ENCODE results near the gene CALHM5.

The CALHM5 gene

DNA sequence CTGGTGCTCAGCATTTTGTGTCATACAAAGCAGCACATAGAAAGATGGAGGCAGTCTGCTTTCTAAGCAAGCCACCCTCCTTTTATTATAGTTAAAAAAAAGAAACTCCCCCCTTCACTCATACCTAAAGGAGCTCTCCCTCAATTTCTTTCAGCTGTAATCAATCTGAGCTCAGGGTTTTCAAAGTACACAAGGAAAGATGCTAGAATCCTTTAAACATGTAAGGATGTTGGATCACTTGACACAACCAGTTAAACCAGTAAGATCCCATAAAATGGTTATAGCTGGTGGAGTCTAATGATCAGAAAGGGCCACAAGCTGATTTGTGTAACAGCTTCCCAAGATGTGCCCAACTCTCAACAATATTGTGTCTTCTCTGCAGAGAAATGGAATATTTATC lies 42.0 kb downstream of the CALHM5 start, which contains the start of gene CALHM4:
Gene CALHM4, plus strand, starts transcription at position 301 of the 400 bp plus-strand sequence. Its CDS starts 43 bp downstream, at position 344.
- TF ChIP-seq, protein P1, sequence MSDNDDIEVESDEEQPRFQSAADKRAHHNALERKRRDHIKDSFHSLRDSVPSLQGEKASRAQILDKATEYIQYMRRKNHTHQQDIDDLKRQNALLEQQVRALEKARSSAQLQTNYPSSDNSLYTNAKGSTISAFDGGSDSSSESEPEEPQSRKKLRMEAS (IDR thresholded peaks at IDR 0.05; ENCODE audit: low read depth, low read length), result no peak
- TF ChIP-seq POLR2A (IDR thresholded peaks at IDR 0.05; ENCODE audit: extremely low read depth, insufficient read length), result no peak
- no peak for TF ChIP-seq MYC (IDR thresholded peaks at IDR 0.05; ENCODE audit: low read depth, low read length)
- TF ChIP-seq, protein P2, sequence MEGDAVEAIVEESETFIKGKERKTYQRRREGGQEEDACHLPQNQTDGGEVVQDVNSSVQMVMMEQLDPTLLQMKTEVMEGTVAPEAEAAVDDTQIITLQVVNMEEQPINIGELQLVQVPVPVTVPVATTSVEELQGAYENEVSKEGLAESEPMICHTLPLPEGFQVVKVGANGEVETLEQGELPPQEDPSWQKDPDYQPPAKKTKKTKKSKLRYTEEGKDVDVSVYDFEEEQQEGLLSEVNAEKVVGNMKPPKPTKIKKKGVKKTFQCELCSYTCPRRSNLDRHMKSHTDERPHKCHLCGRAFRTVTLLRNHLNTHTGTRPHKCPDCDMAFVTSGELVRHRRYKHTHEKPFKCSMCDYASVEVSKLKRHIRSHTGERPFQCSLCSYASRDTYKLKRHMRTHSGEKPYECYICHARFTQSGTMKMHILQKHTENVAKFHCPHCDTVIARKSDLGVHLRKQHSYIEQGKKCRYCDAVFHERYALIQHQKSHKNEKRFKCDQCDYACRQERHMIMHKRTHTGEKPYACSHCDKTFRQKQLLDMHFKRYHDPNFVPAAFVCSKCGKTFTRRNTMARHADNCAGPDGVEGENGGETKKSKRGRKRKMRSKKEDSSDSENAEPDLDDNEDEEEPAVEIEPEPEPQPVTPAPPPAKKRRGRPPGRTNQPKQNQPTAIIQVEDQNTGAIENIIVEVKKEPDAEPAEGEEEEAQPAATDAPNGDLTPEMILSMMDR (IDR thresholded peaks at IDR 0.05; ENCODE audit: low read depth, low read length), result no peak
- DNase-seq (ENCODE audit: low read depth), result no peak
- no peak within 1 kb of the TSS for H3K4me3 ChIP-seq (ENCODE audit: low read depth, low read length)

- no peak for DNase-seq (ENCODE audit: low read depth)
- H3K4me3 ChIP-seq (ENCODE audit: low read depth, low read length), result no peak overlapping the region
- TF ChIP-seq MYC (IDR thresholded peaks at IDR 0.05; ENCODE audit: low read depth, low read length) (no peak), POLR2A (IDR thresholded peaks at IDR 0.05; ENCODE audit: extremely low read depth, insufficient read length) (no peak)
- TF ChIP-seq, protein P2 (IDR thresholded peaks at IDR 0.05; ENCODE audit: low read depth, low read length), result no peak
- TF ChIP-seq, protein P1 (IDR thresholded peaks at IDR 0.05; ENCODE audit: low read depth, low read length), result no peak
Measured at GRCh38 chr6:116556065-116556464, 44.6 kb downstream of the CALHM5 start.

DNA sequence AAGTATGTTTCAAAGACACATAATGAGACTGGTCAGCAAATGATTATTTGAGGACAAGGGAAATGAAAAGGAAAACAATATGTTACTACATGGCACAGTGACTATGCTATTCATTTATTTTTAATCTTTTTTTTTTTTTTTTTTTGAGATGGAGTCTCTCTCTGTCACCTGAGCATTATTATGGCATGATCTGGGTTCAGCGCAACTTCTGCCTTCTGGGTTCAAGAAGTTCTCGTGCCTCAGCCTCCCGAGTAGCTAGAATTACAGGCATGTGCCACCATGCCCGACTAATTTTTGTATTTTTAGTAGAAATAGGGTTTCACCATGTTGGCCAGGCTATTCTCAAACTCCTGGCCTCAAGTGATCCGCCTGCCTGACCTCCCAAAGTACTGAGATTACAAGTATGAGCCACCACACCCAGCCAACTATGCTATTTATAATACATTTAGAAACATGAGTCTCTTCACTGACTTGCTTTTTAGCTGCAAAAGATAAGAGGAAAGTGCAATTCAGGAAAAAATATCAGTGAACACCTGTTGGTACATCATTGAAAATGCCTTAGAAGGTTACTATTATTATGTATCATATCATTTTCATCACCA lies 45.5 kb downstream of the CALHM5 start:
- TF ChIP-seq, protein P1 (IDR thresholded peaks at IDR 0.05; ENCODE audit: low read depth, low read length), result no peak
- TF ChIP-seq POLR2A (IDR thresholded peaks at IDR 0.05; ENCODE audit: extremely low read depth, insufficient read length), result no peak
- TF ChIP-seq, protein P2 (IDR thresholded peaks at IDR 0.05; ENCODE audit: low read depth, low read length), result no peak
- TF ChIP-seq MYC (IDR thresholded peaks at IDR 0.05; ENCODE audit: low read depth, low read length), result no peak

GRCh38 chr6:116557893-116558292 lies 46.5 kb downstream of the CALHM5 start:
- no peak overlapping the region for H3K4me3 ChIP-seq (ENCODE audit: low read depth, low read length)
- DNase-seq (ENCODE audit: low read depth), result no peak
- TF ChIP-seq, protein P2 (IDR thresholded peaks at IDR 0.05; ENCODE audit: low read depth, low read length), result no peak
- TF ChIP-seq MYC (IDR thresholded peaks at IDR 0.05; ENCODE audit: low read depth, low read length) (no peak), POLR2A (IDR thresholded peaks at IDR 0.05; ENCODE audit: extremely low read depth, insufficient read length) (no peak)
- TF ChIP-seq, protein P1 (IDR thresholded peaks at IDR 0.05; ENCODE audit: low read depth, low read length), result no peak

More for the DNA sequence above, 45.5 kb downstream of the CALHM5 start:
- no peak for DNase-seq (ENCODE audit: low read depth)
- H3K4me3 ChIP-seq (ENCODE audit: low read depth, low read length), result no peak overlapping the region

DNA sequence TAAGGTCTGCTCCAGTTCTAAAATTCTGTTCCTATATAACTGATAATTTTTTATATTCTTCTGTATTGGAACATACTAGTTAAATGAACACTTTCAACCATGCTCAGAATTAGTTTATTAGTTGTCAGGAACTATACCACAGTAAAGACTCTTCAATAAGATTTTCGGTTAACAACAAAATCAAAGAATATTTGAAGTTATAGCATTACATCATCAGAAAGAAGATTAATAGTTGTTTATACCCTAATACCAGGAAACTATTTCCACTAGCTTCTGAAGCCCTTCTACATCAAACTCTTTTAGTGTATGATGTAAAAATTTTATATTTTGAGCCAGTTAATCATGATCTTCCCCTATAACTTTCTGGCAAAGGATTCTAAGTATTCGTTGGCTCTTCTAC lies 48.7 kb downstream of the CALHM5 start:
- no peak overlapping the region for H3K4me3 ChIP-seq (ENCODE audit: low read depth, low read length)
- DNase-seq (ENCODE audit: low read depth), result no peak
- TF ChIP-seq, protein P2 (IDR thresholded peaks at IDR 0.05; ENCODE audit: low read depth, low read length), result no peak
- TF ChIP-seq, protein P1 (IDR thresholded peaks at IDR 0.05; ENCODE audit: low read depth, low read length), result no peak
- TF ChIP-seq POLR2A (IDR thresholded peaks at IDR 0.05; ENCODE audit: extremely low read depth, insufficient read length) (no peak), MYC (IDR thresholded peaks at IDR 0.05; ENCODE audit: low read depth, low read length) (no peak)
